NT2/D1 (cell line): ENCODE data around the gene CHST6.
"Not testable (repeated sequence)": the region's sequence is repeated elsewhere in the genome, so short reads cannot be mapped to it uniquely, and the experiment has no call there.

Experiments used
- DNase-seq: peaks from one replicate; pipeline ENCODE4 v3.0.0-alpha.2; 2011; ENCODE audit warnings: low read depth, low spot score
- H3K27me3 ChIP-seq: 2 replicates; pipeline ENCODE4 v1.6.0; 2011; ENCODE audit warnings: mild to moderate bottlenecking; ENCODE audit not compliant: insufficient read length, insufficient read depth
- H3K36me3 ChIP-seq: 2 replicates; pipeline ENCODE4 v1.6.1; 2011; ENCODE audit warnings: mild to moderate bottlenecking, low read length, mixed read lengths; ENCODE audit not compliant: insufficient read depth, insufficient read length
- H3K4me1 ChIP-seq: 2 replicates; pipeline ENCODE4 v1.5.1; 2011; ENCODE audit not compliant: insufficient read depth, insufficient read length
- H3K4me3 ChIP-seq: 2 replicates; pipeline ENCODE4 v1.5.1; 2011; ENCODE audit warnings: low read depth; ENCODE audit not compliant: insufficient read length
- H3K9ac ChIP-seq: 2 replicates; pipeline ENCODE4 v1.6.0; 2011; ENCODE audit warnings: low read depth; ENCODE audit not compliant: insufficient read length
- H3K9me3 ChIP-seq: 2 replicates; pipeline ENCODE4 v1.5.1; 2011; ENCODE audit warnings: mild to moderate bottlenecking, low read length; ENCODE audit not compliant: insufficient read depth
- SUZ12 ChIP-seq: IDR thresholded peaks from 2 replicates; pipeline ENCODE4 v1.6.1; 2011; ENCODE audit not compliant: insufficient read length, insufficient read depth; ENCODE audit errors: extremely low read depth
- YY1 ChIP-seq: IDR thresholded peaks from 2 replicates; pipeline ENCODE4 v1.6.1; 2011; ENCODE audit not compliant: insufficient read length, insufficient read depth
- ZNF274 ChIP-seq: IDR thresholded peaks from 2 replicates; pipeline ENCODE4 v1.6.1; 2011; ENCODE audit warnings: mild to moderate bottlenecking, low read depth, low read length

CHST6 gene

GRCh38 chr16:75519175-75519574 is 23.9 kb upstream of the CHST6 start:
- Histone ChIP-seq H3K4me3 (no peak overlapping the region), H3K27me3 (no peaks in the 10 kb centered on the region), H3K9ac (no peak overlapping the region), H3K9me3 (no peaks in the 10 kb centered on the region), H3K36me3 (no peaks in the 10 kb centered on the region), H3K4me1 (no peaks in the 10 kb centered on the region)
- no peak for DNase-seq
- TF ChIP-seq YY1 (no peak), SUZ12 (no peak), ZNF274 (no peak)

- H3K27me3 ChIP-seq, H3K9me3 ChIP-seq, H3K36me3 ChIP-seq, DNase-seq, H3K4me1 ChIP-seq: not testable (repeated sequence)
- peak overlapping the region; percentile 97 for H3K9ac ChIP-seq
- H3K4me3 ChIP-seq, result peak overlapping the region; percentile 86
Observed at GRCh38 chr16:75516189-75516966, 21.1 kb upstream of the CHST6 start.

- H3K36me3 ChIP-seq, result peaks cover 2% of the 10 kb centered on the region
- TF ChIP-seq YY1 (no peak), ZNF274 (no peak), SUZ12 (no peak)
- no peaks in the 10 kb centered on the region for H3K27me3 ChIP-seq
- no peaks in the 10 kb centered on the region for H3K9me3 ChIP-seq
- H3K4me3 ChIP-seq, result no peak overlapping the region
- no peak overlapping the region for H3K9ac ChIP-seq
- DNase-seq, result no peak
- H3K4me1 ChIP-seq, result peaks cover 3% of the 10 kb centered on the region
Observed at GRCh38 chr16:75514296-75514695, 19.1 kb upstream of the CHST6 start.

- Histone ChIP-seq H3K9me3 (no peaks in the 10 kb centered on the region), H3K4me1 (peaks cover 3% of the 10 kb centered on the region), H3K27me3 (no peaks in the 10 kb centered on the region), H3K9ac (no peak overlapping the region), H3K36me3 (no peaks in the 10 kb centered on the region), H3K4me3 (no peak overlapping the region)
- TF ChIP-seq ZNF274 (no peak), SUZ12 (no peak), YY1 (no peak)
- no peak for DNase-seq
Observed at GRCh38 chr16:75506574-75506973, 11.3 kb upstream of the CHST6 start.

GRCh38 chr16:75506107-75506506 is 10.9 kb upstream of the CHST6 start:
- Histone ChIP-seq H3K9me3 (no peaks in the 10 kb centered on the region), H3K9ac (no peak overlapping the region), H3K27me3 (no peaks in the 10 kb centered on the region), H3K4me3 (no peak overlapping the region), H3K4me1 (peaks cover 3% of the 10 kb centered on the region), H3K36me3 (no peaks in the 10 kb centered on the region)
- DNase-seq, result no peak
- TF ChIP-seq SUZ12 (no peak), YY1 (no peak), ZNF274 (no peak)

- H3K4me3 ChIP-seq, result no peak overlapping the region
- no peaks in the 10 kb centered on the region for H3K4me1 ChIP-seq
- no peaks in the 10 kb centered on the region for H3K27me3 ChIP-seq
- no peak for TF ChIP-seq YY1
- no peak for TF ChIP-seq SUZ12
- TF ChIP-seq ZNF274, result no peak
- no peak for DNase-seq
- H3K9ac ChIP-seq, result no peak overlapping the region
- H3K36me3 ChIP-seq, result no peaks in the 10 kb centered on the region
- no peaks in the 10 kb centered on the region for H3K9me3 ChIP-seq
Observed at GRCh38 chr16:75503801-75504200, 8.6 kb upstream of the CHST6 start.

GRCh38 chr16:75502916-75503605 is 7.8 kb upstream of the CHST6 start:
- H3K9me3 ChIP-seq, result no peaks in the 10 kb centered on the region
- H3K36me3 ChIP-seq, result no peaks in the 10 kb centered on the region
- H3K4me1 ChIP-seq, result no peaks in the 10 kb centered on the region
- no peak for DNase-seq
- H3K4me3 ChIP-seq, result no peak overlapping the region
- TF ChIP-seq YY1, result no peak
- TF ChIP-seq ZNF274, result no peak
- no peak for TF ChIP-seq SUZ12
- H3K27me3 ChIP-seq, result no peaks in the 10 kb centered on the region
- H3K9ac ChIP-seq, result no peak overlapping the region

- DNase-seq, H3K36me3 ChIP-seq, H3K9ac ChIP-seq, H3K9me3 ChIP-seq, H3K4me3 ChIP-seq, H3K27me3 ChIP-seq, H3K4me1 ChIP-seq: not testable (repeated sequence)
Observed at GRCh38 chr16:75501820-75502219, 6.6 kb upstream of the CHST6 start.
